ENCODE results near the gene PAPPA. TPM values are rescaled to one million over a fixed set of nuclear protein-coding genes. Genes with fewer than 3 reads are reported as not detected.

The PAPPA gene
- total and polyA plus RNA-seq, 9 of the 15 experiments (the other 6 are each of a cell fraction or from before 2014, with no cell fraction given): 0.06 to 0.18 (median 0.11) TPM

GRCh38 chr9:116276196-116276493 lies 122.6 kb downstream of the PAPPA start:
- Histone ChIP-seq H3K4me3 (no peak overlapping the region), H4K20me1 (replicated peaks; ENCODE audit: control insufficient read depth, insufficient read depth, low read length) (no peaks in the 10 kb centered on the region), H3K9me1 (ENCODE audit: control insufficient read depth, insufficient read depth, low read length) (no peaks in the 10 kb centered on the region), H3K79me2 (ENCODE audit: control insufficient read depth, insufficient read depth, low read length) (no peaks in the 10 kb centered on the region), H3K4me1 (replicated peaks in 1 of 2; ENCODE audit: control insufficient read depth in 2 of 2, insufficient read depth in 2 of 2, low read length in 2 of 2) (no peaks in the 10 kb centered on the region), H3K27ac (ENCODE audit: extremely low read depth, low read depth, low read length) (no peak overlapping the region), H3K36me3 (ENCODE audit: control insufficient read depth, insufficient read depth, low read length) (no peaks in the 10 kb centered on the region), H3K9me3 (replicated peaks; ENCODE audit: control insufficient read depth, insufficient read depth, low read depth, low read length) (no peaks in the 10 kb centered on the region), H3K4me2 (ENCODE audit: insufficient read depth, low read length) (no peak overlapping the region), H3K27me3 (ENCODE audit: control insufficient read depth in 2 of 2, insufficient read depth in 2 of 2, low read length in 2 of 2) (no peaks in the 10 kb centered on the region), H3K9ac (ENCODE audit: insufficient read depth in 1 of 2, low read depth in 2 of 2, low read length in 2 of 2) (no peak overlapping the region), H2AFZ (ENCODE audit: low read depth, low read length) (no peak overlapping the region)
- ChIA-PET CTCF (ENCODE audit: low intra/inter-chr PET ratio) (no interaction called here), POLR2A (interaction anchor here (1.1 kb wide), 1 partner anchor 10 kb away, joined by 5 read pairs; no protein-coding TSS in a partner anchor)
- no TSS peak for BruUV-seq (replicated peaks)
- in situ Hi-C loops (cut with MboI) (no loop called here), intact Hi-C loops (cut with micrococcal nuclease) (no loop called here)
- DNase-seq (ENCODE audit: extremely low read depth in 1 of 4, low spot score in 3 of 4): no peak
- no peak for FAIRE-seq
- ATAC-seq: no peak
- no peak for TF ChIP-seq ZNF165 (CRISPR knock-in tag; IDR thresholded peaks at IDR 0.05; ENCODE audit: borderline replicate concordance)
- TF ChIP-seq ZBTB2 (IDR thresholded peaks at IDR 0.05): no peak
- no peak for TF ChIP-seq TARDBP (IDR thresholded peaks at IDR 0.05)
- TF ChIP-seq CBX1 (IDR thresholded peaks at IDR 0.05; ENCODE audit: low read depth): no peak
- no peak for TF ChIP-seq CREB3L1 (IDR thresholded peaks at IDR 0.05; ENCODE audit: borderline replicate concordance, low read depth)
- no peak for TF ChIP-seq THAP12 (CRISPR knock-in tag; IDR thresholded peaks at IDR 0.05)
- no peak for TF ChIP-seq TEAD1 (CRISPR knock-in tag; IDR thresholded peaks at IDR 0.05)
- no peak for TF ChIP-seq HINFP (tag; conservative IDR thresholded peaks at IDR 0.05; ENCODE audit: low read depth)
- TF ChIP-seq ZNF511 (CRISPR knock-in tag; IDR thresholded peaks at IDR 0.05): no peak
- TF ChIP-seq XRCC4 (IDR thresholded peaks at IDR 0.05; ENCODE audit: extremely low read depth, insufficient read depth, insufficient read length): no peak
- TF ChIP-seq GMEB1 (CRISPR knock-in tag; IDR thresholded peaks at IDR 0.05): no peak
- TF ChIP-seq PCBP1 (IDR thresholded peaks at IDR 0.05; ENCODE audit: low read depth, low read length, poor library complexity, severe bottlenecking): no peak
- no peak for TF ChIP-seq ATF4 (CRISPR knock-in tag; IDR thresholded peaks at IDR 0.05)
